GM18858 (cell line): ENCODE data around the gene APOF.
"Not testable (repeated sequence)": the region's sequence is repeated elsewhere in the genome, so short reads cannot be mapped to it uniquely, and the experiment has no call there.

ENCODE experiments used
- ATAC-seq: cut with Tn5 transposase; IDR thresholded peaks from one replicate; pipeline ENCODE4 v1.9.1; 2021; ENCODE audit not compliant: unreplicated experiment

The APOF gene

GRCh38 chr12:56333197-56333678 lies 29.4 kb downstream of the APOF start:
- no peak for ATAC-seq

- ATAC-seq = no peak
Observed at GRCh38 chr12:56332512-56333196, 30.0 kb downstream of the APOF start.

GRCh38 chr12:56330936-56331490 lies 31.6 kb downstream of the APOF start:
- no peak for ATAC-seq

GRCh38 chr12:56326533-56326932 lies 36.1 kb downstream of the APOF start:
- no peak for ATAC-seq

GRCh38 chr12:56326126-56326525 lies 36.5 kb downstream of the APOF start:
- ATAC-seq = no peak

GRCh38 chr12:56324206-56324605 lies 38.5 kb downstream of the APOF start:
- ATAC-seq = no peak

- not testable (repeated sequence) for ATAC-seq
Observed at GRCh38 chr12:56321610-56322009, 41.0 kb downstream of the APOF start.

- ATAC-seq = no peak
Observed at GRCh38 chr12:56321027-56321426, 41.6 kb downstream of the APOF start.

- no peak for ATAC-seq
Observed at GRCh38 chr12:56317675-56318074, 45.0 kb downstream of the APOF start.

GRCh38 chr12:56315622-56316473 lies 46.8 kb downstream of the APOF start, which contains the start of gene CNPY2:
CNPY2 (minus strand) TSS chr12:56315988; CDS start chr12:56315217, 771 bp downstream.
- ATAC-seq = peak; percentile 79

GRCh38 chr12:56315249-56315621 lies 47.4 kb downstream of the APOF start:
- no peak for ATAC-seq

GRCh38 chr12:56311003-56311402 lies 51.7 kb downstream of the APOF start:
- ATAC-seq = no peak
